IPS-18a (cell line): ENCODE measurements around the gene ING3.

Source experiments
- H3K27ac ChIP-seq: one replicate; pipeline ENCODE4 v1.5.1; 2013; ENCODE audit warnings: low read length
- H3K27me3 ChIP-seq: one replicate; pipeline ENCODE4 v1.6.1; 2013; ENCODE audit warnings: mild to moderate bottlenecking, low read length; ENCODE audit not compliant: control insufficient read depth, insufficient read depth
- H3K36me3 ChIP-seq: one replicate; pipeline ENCODE4 v1.6.1; 2013; ENCODE audit warnings: low read depth, low read length; ENCODE audit not compliant: control insufficient read depth
- H3K4me1 ChIP-seq: one replicate; pipeline ENCODE4 v1.6.1; 2013; ENCODE audit warnings: low read depth, low read length; ENCODE audit not compliant: control insufficient read depth
- H3K4me3 ChIP-seq: one replicate; pipeline ENCODE4 v1.5.1; 2013; ENCODE audit warnings: low read length
- H3K9ac ChIP-seq: one replicate; pipeline ENCODE4 v1.6.1; 2013; ENCODE audit warnings: mild to moderate bottlenecking, low read length, moderate library complexity
- H3K9me3 ChIP-seq: one replicate; pipeline ENCODE4 v1.6.1; 2013; ENCODE audit warnings: low read depth, low read length; ENCODE audit not compliant: control insufficient read depth

The ING3 gene

DNA sequence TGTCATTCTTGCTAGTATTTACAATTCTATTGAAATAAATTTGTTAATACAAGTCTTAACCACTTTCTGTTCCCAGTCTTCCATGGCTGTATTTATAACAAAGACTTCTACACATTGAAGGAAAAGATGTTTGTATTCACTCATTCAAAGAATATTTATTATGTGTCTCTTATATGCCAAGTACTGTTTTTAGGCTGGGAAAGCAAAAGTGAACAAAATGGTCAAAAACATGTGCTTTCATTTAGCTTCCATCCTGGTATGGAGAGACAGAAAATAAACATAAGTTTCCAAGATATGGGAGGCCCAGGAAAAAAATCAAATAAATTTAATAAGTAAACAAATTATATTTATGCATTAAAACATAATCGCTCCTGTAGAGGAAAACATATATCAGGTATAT, 60.8 kb downstream of the ING3 start:
- peaks cover 8% of the 10 kb centered on the region for H3K4me1 ChIP-seq
- H3K27me3 ChIP-seq: no peaks in the 10 kb centered on the region
- no peak overlapping the region for H3K27ac ChIP-seq
- no peak overlapping the region for H3K9ac ChIP-seq
- H3K9me3 ChIP-seq: no peaks in the 10 kb centered on the region
- H3K36me3 ChIP-seq: no peaks in the 10 kb centered on the region
- H3K4me3 ChIP-seq: no peak overlapping the region

DNA sequence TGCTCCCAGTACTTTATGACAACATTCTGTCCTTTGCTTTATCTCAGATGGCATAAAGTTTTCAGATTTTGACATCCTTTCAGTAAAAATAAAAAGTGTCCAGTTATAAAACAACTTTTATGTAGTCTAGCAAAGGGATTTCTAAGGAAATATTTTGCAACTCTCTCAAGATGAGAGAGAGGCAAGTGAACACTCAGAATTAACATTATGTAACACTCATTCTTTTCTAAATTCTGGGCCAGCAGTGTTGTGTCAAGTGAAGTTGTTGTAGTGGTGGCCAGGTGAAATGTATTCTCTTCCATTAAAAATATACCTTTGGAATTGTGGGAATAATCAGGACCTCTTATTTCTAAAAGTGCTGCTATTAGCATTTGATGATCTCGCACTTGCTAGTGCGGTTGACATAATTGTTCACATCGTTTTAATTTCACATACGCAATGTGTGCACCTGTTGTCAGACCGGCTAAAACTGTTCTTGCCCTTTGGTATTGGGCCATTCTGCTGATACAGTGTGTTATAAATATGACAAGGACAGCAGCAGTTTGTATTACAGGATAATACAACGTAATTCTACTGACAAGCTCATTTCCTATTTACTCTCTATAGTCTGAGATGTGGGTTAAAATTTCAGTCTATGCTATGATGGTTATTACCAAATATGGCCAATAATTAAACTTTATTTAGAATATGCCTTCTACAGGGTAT, 61.7 kb downstream of the ING3 start:
- Histone ChIP-seq H3K4me1 (no peaks in the 10 kb centered on the region), H3K27me3 (no peaks in the 10 kb centered on the region), H3K27ac (no peak overlapping the region), H3K9me3 (no peaks in the 10 kb centered on the region), H3K36me3 (no peaks in the 10 kb centered on the region), H3K4me3 (no peak overlapping the region), H3K9ac (no peak overlapping the region)

DNA sequence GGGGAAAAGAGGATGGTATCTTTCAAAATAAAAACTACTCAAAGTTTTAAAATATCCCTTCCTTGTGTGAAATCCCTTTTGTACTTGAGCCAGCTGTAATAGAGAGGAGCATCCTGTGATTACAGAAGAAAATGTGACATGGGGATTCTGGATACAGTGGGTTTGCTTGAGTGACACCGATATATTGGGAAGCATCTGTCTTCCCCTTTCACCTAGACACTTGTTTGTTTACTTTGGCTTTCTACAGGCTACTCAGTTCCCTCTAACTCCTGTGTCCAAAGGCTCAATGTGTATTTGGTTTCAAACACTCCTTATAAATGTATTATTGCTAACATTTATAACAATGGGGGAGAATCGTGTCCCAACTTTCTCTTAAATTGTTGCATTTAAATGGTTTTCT, 62.3 kb downstream of the ING3 start:
- Histone ChIP-seq H3K27ac (no peak overlapping the region), H3K9me3 (no peaks in the 10 kb centered on the region), H3K9ac (no peak overlapping the region), H3K36me3 (no peaks in the 10 kb centered on the region), H3K4me3 (no peak overlapping the region), H3K27me3 (no peaks in the 10 kb centered on the region), H3K4me1 (no peaks in the 10 kb centered on the region)

DNA sequence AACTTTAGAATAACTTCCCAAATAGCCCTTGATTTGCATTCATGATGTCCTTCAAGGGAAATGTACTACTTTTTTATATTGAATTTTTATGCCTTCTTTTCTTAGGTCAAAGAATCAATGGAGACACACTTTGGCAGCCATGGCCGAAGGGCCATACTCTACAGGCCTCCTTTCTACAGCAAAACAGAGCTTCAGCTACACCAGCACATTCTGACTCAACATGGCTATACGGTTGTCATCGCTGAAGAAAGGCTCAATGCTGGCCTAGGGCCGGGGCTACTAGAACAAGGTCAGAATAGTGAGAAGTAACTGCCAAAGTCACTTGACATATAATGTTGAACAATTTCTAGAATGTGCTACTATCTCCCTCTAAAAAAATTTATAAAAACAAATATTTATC, 65.0 kb downstream of the ING3 start:
- Histone ChIP-seq H3K36me3 (no peaks in the 10 kb centered on the region), H3K9me3 (no peaks in the 10 kb centered on the region), H3K27me3 (no peaks in the 10 kb centered on the region), H3K4me3 (no peak overlapping the region), H3K9ac (no peak overlapping the region), H3K27ac (no peak overlapping the region), H3K4me1 (no peaks in the 10 kb centered on the region)

DNA sequence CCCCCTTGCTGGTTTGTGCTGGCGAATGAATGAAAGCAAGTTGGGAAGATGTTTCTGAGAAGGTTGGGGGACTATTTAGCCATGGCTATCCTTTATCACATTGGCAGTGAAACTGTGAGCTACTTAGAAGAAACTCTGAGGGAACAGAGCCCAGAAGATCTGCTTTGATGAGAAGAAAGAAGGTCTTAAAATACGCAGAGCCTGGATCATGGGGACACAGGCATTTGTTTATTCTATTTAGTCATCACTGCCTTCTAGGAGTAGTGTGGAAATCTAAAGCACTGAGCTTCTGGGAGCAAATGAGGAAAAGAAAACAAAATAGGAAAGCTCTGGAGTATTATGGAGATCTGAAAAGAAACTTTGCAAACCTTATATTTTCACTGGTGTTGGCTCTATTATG, 66.4 kb downstream of the ING3 start:
- no peak overlapping the region for H3K4me3 ChIP-seq
- no peaks in the 10 kb centered on the region for H3K4me1 ChIP-seq
- no peaks in the 10 kb centered on the region for H3K36me3 ChIP-seq
- no peaks in the 10 kb centered on the region for H3K27me3 ChIP-seq
- H3K27ac ChIP-seq: no peak overlapping the region
- H3K9me3 ChIP-seq: no peaks in the 10 kb centered on the region
- no peak overlapping the region for H3K9ac ChIP-seq

DNA sequence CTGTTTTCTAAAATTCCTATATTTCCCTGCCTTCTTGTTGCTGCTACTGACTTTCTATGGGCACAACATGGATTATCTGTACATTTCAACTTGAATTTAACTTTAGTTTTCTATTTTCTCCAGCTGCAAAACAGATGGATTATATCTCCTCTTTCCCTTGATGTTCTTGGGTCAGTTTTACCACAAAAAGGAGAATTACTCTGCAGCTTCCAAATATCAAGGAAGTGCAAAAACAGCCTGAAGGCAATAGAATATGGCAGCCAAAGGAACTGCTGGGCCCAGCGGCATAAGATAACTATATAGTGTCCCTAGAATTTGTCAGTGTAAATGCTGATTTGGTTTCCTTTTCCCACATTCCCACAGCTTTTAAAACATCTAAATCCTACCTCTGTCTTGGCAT, 67.0 kb downstream of the ING3 start:
- H3K9me3 ChIP-seq: no peaks in the 10 kb centered on the region
- no peaks in the 10 kb centered on the region for H3K4me1 ChIP-seq
- no peak overlapping the region for H3K9ac ChIP-seq
- no peaks in the 10 kb centered on the region for H3K36me3 ChIP-seq
- no peak overlapping the region for H3K27ac ChIP-seq
- no peaks in the 10 kb centered on the region for H3K27me3 ChIP-seq
- H3K4me3 ChIP-seq: no peak overlapping the region

DNA sequence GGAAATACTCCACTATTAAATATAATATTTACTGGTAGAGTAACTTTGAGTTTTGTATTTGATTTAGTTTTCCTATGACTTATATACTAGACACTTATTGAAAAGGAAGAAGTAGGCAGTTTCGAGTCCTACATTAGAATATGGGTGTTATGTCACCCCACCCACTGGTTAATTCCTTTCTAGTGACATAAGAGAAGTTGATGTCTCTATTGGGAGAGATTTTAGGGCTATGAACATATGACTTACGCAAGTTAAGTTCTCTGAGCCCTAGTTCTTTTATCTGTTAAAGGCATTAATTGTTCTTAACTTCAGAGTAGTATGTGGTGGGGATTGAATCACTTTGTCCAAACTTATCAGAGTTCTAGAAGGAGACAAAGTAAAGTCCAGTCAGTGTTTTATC, 68.4 kb downstream of the ING3 start:
- no peaks in the 10 kb centered on the region for H3K9me3 ChIP-seq
- no peak overlapping the region for H3K27ac ChIP-seq
- H3K9ac ChIP-seq: no peak overlapping the region
- no peaks in the 10 kb centered on the region for H3K4me1 ChIP-seq
- H3K4me3 ChIP-seq: no peak overlapping the region
- H3K27me3 ChIP-seq: no peaks in the 10 kb centered on the region
- H3K36me3 ChIP-seq: no peaks in the 10 kb centered on the region

DNA sequence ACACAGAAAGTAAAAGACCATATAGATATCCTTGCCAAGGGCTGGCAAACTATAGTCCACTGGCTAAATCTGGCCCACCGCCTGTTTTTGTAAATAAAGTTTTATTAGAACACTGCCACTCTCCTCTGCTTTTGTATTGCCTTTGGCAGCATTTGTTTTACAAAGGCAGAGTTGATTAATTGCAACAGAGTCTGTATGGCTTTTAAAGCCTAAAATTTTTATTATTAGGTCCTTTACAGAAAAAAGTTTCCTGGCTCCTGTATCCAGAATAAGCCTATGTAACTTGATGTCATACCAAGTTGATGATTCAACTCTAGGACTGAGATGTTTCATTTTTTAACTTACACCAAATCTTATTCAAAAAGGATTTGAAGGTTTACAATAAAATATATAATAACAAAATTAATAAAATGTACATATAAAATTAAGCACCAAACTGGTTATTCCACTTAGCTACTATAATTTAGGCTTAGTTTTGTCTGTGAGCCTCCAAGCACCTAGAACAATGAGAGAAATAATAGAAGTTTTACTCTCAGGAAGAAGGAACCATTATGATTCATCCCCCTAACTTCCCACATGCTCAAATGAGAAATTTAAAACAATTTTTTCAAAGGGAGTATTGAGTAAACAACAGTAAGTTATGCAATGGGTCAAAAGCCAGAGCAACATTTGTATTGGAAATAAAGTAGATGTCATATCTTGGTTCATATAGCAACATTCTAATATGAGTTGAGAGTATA, 69.8 kb downstream of the ING3 start:
- Histone ChIP-seq H3K9ac (no peak overlapping the region), H3K4me3 (no peak overlapping the region), H3K27ac (no peak overlapping the region), H3K4me1 (no peaks in the 10 kb centered on the region), H3K9me3 (no peaks in the 10 kb centered on the region), H3K27me3 (no peaks in the 10 kb centered on the region), H3K36me3 (no peaks in the 10 kb centered on the region)

DNA sequence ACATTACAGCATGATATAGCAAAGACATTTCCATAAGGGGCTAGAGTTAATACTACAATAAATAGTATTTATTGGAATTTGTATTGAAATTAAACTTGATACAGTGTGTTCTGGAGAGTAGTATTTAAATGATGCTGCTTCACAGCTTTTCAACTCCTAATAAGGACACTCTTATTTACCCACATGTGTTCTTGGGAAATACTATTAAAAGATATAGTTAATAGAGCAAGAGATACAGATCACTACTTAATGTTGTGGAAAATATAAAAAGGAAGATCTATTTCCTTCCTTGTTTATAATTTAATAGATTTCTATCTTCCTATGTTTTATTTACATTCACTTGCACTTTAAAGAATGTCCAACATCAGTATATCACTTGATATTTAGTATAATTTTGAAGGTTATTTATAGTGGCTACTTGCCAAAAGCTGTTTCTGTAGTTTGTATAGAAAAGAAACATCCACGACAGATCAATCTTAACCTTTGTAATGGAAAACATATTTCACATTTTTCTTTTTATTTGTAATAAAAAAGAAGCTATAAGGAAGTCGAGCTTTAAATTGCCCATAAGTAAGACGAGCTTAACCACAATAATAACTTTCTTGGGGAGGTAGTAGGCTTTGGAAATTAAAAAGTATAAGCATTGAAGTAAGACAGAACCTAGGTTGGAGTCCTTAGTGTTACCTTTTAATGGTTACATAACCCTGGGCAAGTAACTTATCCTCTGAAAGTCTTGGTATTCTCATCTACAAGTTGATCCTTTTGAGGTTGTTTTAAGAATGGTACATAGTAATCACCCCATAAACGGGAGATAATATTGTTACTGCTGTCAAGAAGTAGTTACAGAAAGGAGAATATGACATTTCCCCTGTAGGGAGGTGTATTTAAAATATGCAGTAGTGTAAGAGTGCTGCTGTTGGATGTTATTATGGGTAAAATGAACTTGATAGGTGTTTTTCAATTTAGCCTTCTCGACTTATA, 70.7 kb downstream of the ING3 start:
- Histone ChIP-seq H3K4me3 (no peak overlapping the region), H3K4me1 (no peaks in the 10 kb centered on the region), H3K27ac (no peak overlapping the region), H3K27me3 (no peaks in the 10 kb centered on the region), H3K9ac (no peak overlapping the region), H3K9me3 (no peaks in the 10 kb centered on the region), H3K36me3 (no peaks in the 10 kb centered on the region)

DNA sequence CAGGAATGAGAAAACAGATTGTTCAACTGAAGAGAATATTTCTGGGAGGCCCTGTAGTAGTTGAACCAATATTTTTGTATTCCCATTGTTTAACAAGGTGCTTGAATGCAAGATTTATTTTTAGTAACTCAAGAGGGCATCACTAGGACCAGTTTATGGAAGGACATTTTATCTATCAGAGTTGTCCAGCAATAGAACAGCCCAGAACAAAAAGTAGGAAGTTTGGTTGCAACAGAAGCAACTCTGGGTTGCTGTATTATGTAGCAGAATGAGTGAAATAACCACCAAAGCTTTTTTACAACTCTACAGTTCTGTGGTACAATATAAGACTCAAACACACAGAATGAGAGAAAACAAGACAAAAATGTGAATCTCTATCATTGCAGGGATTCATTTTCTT, 72.6 kb downstream of the ING3 start:
- no peaks in the 10 kb centered on the region for H3K4me1 ChIP-seq
- no peak overlapping the region for H3K9ac ChIP-seq
- no peaks in the 10 kb centered on the region for H3K36me3 ChIP-seq
- no peak overlapping the region for H3K4me3 ChIP-seq
- H3K27ac ChIP-seq: no peak overlapping the region
- H3K27me3 ChIP-seq: no peaks in the 10 kb centered on the region
- H3K9me3 ChIP-seq: no peaks in the 10 kb centered on the region

DNA sequence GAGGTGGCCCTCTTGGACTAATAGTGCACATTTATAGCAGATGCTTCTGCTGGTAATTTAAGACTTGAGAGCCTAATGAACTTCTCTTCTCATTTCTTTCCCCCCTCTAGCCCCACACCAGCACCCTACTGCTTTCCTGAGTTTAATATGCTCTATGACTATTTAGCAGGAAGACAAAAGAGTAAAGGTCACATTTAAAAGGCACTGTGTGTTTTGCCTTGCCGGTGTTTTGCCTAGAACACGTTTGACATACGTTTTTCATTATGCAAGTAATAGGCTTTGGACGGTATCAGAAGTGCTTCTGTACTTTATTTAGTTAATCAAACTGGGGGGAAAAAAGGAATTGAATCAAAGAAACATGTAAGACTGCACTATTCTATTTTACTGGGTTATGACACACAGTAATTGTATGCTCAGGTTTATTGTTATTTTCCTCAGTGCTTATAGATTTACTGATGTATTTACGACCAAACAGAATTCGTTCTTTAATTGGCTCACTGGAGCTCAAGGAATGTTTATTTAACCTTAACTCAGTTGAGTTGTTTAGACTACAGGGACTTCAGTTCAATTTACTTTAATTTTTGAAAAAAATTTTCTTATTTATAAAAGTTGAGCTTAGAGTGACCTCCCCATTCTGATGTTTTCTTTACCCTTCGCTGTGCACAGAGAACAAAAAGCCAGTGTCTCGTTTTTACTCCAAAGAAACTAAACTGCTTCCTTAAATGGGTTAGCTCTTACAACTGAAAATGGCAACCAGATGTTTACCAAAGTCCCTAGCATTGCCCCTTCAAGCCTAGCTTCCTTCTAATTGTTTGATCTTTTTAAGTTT, 73.3 kb downstream of the ING3 start:
- H3K27me3 ChIP-seq: no peaks in the 10 kb centered on the region
- no peaks in the 10 kb centered on the region for H3K36me3 ChIP-seq
- no peak overlapping the region for H3K27ac ChIP-seq
- no peaks in the 10 kb centered on the region for H3K9me3 ChIP-seq
- H3K4me1 ChIP-seq: no peaks in the 10 kb centered on the region
- H3K9ac ChIP-seq: no peak overlapping the region
- H3K4me3 ChIP-seq: no peak overlapping the region
